Measurements from ENCODE around the gene SMTNL2. TPM values are rescaled to one million over a fixed set of nuclear protein-coding genes. Genes with fewer than 3 reads are reported as not detected.
"Not testable (repeated sequence)": the region's sequence is repeated elsewhere in the genome, so short reads cannot be mapped to it uniquely, and the experiment has no call there.

Gene SMTNL2
- total and polyA plus RNA-seq, 12 donors: 2.7 to 84.1 (median 19.1) TPM

- H3K27ac ChIP-seq: peak overlapping the region in 1 of 10 donors; percentile 49
- H3K4me1 ChIP-seq: peaks cover 0 to 20% (median 7%) of the 10 kb centered on the region in 9 donors
- WGBS, 2 donors: 95 to 97% methylated on average over 9 of the region's 9 CpGs
- H3K27me3 ChIP-seq: no peaks in the 10 kb centered on the region
- intact Hi-C loops (cut with DNase I): no loop called here
- H3K4me3 ChIP-seq: no peak overlapping the region
- DNase-seq (no peak), ATAC-seq (no peak)
- no peaks in the 10 kb centered on the region for H3K36me3 ChIP-seq
- TF ChIP-seq CTCF (IDR thresholded peaks at IDR 0.05): no peak
- no peaks in the 10 kb centered on the region for H3K9me3 ChIP-seq
Measured at GRCh38 chr17:4574448-4575045, 9.8 kb upstream of the SMTNL2 start.

GRCh38 chr17:4576161-4576558 lies 8.2 kb upstream of the SMTNL2 start:
- DNase-seq (no peak), ATAC-seq (peak in 1 of 8 donors; percentile 3)
- peak overlapping the region in 1 of 10 donors; percentile 41 for H3K27ac ChIP-seq
- 76 to 81% methylated on average over 6 of the region's 6 CpGs for WGBS, 2 donors
- no peaks in the 10 kb centered on the region for H3K36me3 ChIP-seq
- H3K4me1 ChIP-seq: peaks cover 0 to 20% (median 7%) of the 10 kb centered on the region in 9 donors
- intact Hi-C loops (cut with DNase I): no loop called here
- H3K4me3 ChIP-seq: no peak overlapping the region
- no peak for TF ChIP-seq CTCF (IDR thresholded peaks at IDR 0.05)
- H3K9me3 ChIP-seq: no peaks in the 10 kb centered on the region
- no peaks in the 10 kb centered on the region for H3K27me3 ChIP-seq

- DNase-seq: no peak
- intact Hi-C loops (cut with DNase I): no loop called here
- TF ChIP-seq CTCF (IDR thresholded peaks at IDR 0.05): no peak
- Histone ChIP-seq H3K36me3 (no peaks in the 10 kb centered on the region), H3K27me3 (peaks cover 0 to 3% (median 0%) of the 10 kb centered on the region in 7 donors), H3K4me1 (peaks cover 0 to 20% (median 7%) of the 10 kb centered on the region in 9 donors), H3K9me3 (no peaks in the 10 kb centered on the region), H3K4me3 (no peak overlapping the region), H3K27ac (peak overlapping the region in 1 of 10 donors; percentile 31)
- ATAC-seq: peak in 4 of 8 donors; percentile 10 to 53 (median 24)
- 62 to 64% methylated on average over 18 of the region's 18 CpGs for WGBS, 2 donors
Measured at GRCh38 chr17:4576729-4577322, 7.5 kb upstream of the SMTNL2 start.

GRCh38 chr17:4577386-4577993 lies 6.8 kb upstream of the SMTNL2 start:
- peaks cover 0 to 10% (median 0%) of the 10 kb centered on the region in 7 donors for H3K27me3 ChIP-seq
- peak overlapping the region in 1 of 10 donors; percentile 31 for H3K27ac ChIP-seq
- no peak overlapping the region for H3K4me3 ChIP-seq
- ATAC-seq (peak in 2 of 8 donors; percentile 45 to 63), DNase-seq (no peak)
- TF ChIP-seq CTCF (IDR thresholded peaks at IDR 0.05): no peak
- 67 to 72% methylated on average over 8 of the region's 8 CpGs for WGBS, 2 donors
- H3K36me3 ChIP-seq: no peaks in the 10 kb centered on the region
- H3K9me3 ChIP-seq: no peaks in the 10 kb centered on the region
- intact Hi-C loops (cut with DNase I): no loop called here
- H3K4me1 ChIP-seq: peaks cover 0 to 20% (median 7%) of the 10 kb centered on the region in 9 donors

GRCh38 chr17:4578349-4578748 lies 6.0 kb upstream of the SMTNL2 start:
- 95 to 96% methylated on average over 18 to 20 of the region's 24 CpGs for WGBS, 2 donors

More at GRCh38 chr17:4578349-4578748, 6.0 kb upstream of the SMTNL2 start:
- H3K9me3 ChIP-seq; H3K27ac ChIP-seq; DNase-seq; H3K4me3 ChIP-seq; ATAC-seq; intact Hi-C loops (cut with DNase I); H3K36me3 ChIP-seq: not testable (repeated sequence)
- Histone ChIP-seq H3K27me3 (peaks cover 0 to 19% (median 8%) of the 10 kb centered on the region in 7 donors), H3K4me1 (peaks cover 0 to 27% (median 13%) of the 10 kb centered on the region in 9 donors)

Data from heart right ventricle (tissue), 16 donors.